ENCODE data around the gene BANP.
"Not testable (repeated sequence)": the region's sequence is repeated elsewhere in the genome, so short reads cannot be mapped to it uniquely, and the experiment has no call there.

DNA sequence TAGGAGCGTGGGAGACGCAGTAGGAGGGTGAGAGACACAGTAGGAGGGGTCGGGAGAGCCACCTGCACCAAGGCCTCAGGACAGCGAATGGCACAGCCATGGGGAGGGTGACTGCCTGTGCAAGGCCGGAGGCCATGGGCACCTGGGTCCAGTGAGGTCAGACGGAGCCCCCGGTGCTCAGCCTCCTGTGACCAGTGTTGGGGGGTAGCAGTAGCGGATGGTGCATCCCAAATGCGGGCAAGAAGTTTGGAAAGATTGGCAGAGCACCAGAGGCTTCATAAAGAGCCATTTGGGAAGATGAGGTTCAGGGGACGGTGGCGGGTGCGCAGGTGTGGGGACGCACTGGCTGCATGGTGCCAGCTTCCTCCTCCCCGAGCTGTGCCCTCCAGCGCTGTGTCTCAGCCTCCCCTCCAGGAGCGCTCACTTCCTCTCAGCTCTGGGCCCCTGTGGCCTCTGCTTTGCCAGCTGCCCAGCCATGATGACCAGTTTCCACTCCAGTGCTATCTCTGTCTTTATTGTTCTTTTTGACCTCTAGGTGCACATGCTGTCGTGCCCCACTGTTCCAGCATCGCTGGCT, 90.8 kb downstream of the BANP start:
- TF ChIP-seq CTCF, POLR2A (IDR thresholded peaks at IDR 0.05): not testable (repeated sequence)
